IPS-18c (cell line): ENCODE measurements around the gene GARNL3.

Source experiments
- H3K4me3 ChIP-seq: 2 replicates; pipeline ENCODE4 v1.7.0; 2013; ENCODE audit warnings: low read depth, mild to moderate bottlenecking, low read length, moderate library complexity; ENCODE audit not compliant: insufficient read depth
- H3K9me3 ChIP-seq: one replicate; pipeline ENCODE4 v1.6.1; 2013; ENCODE audit warnings: mild to moderate bottlenecking, low read length, moderate library complexity; ENCODE audit not compliant: control insufficient read depth, insufficient read depth

Gene GARNL3

DNA sequence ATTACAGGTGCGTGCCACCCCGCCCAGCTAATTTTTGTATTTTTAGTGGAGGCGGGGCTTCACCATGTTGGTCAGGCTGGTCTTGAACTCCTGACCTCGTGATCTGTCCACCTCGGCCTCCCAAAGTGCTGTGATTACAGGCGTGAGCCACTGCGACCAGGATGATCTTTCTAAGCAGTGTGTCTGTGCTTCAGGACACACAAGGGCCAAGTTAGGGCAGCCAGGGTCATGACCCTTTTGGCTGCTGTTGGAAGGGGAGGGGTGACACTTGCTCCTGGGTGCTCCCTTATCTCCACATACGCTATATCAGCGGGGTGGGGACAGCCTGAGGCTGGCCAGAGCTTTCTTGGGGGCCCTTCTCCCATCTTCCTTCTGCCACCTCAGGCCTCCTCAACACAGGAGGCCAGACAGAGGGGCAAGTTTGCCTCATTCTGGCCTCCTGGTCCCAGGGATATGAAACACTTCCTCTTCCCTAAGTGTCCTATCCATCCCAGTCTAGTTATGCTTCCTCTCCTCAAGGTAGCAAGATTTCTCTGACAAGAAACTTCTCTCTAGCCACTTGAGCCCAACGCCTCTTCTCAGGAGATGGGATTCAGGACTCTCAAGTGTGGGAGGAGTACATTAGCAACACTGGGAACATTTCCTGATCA, 157.7 kb downstream of the GARNL3 start:
- no peak overlapping the region for H3K4me3 ChIP-seq
- H3K9me3 ChIP-seq = no peaks in the 10 kb centered on the region

DNA sequence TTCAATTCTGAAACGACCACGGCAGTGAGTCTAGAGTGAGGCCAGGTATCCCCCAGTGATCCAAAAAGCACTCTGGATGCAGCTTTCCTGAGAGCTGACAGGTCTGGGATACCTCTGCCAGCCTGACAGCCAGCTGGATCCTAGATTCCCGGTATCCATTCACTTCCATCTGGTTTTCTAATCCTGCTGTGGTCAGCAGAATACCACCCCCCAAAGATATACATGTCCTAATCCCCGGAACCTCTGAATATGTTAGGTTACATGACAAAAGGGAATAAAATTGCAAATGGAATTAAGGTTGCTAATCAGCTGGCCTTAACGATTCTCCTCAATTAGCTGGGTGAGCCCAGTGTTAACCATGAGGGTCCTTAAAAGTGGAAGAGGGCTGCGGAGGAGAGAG, 158.2 kb downstream of the GARNL3 start:
- Histone ChIP-seq H3K9me3 (no peaks in the 10 kb centered on the region), H3K4me3 (peak overlapping the region; percentile 99)

DNA sequence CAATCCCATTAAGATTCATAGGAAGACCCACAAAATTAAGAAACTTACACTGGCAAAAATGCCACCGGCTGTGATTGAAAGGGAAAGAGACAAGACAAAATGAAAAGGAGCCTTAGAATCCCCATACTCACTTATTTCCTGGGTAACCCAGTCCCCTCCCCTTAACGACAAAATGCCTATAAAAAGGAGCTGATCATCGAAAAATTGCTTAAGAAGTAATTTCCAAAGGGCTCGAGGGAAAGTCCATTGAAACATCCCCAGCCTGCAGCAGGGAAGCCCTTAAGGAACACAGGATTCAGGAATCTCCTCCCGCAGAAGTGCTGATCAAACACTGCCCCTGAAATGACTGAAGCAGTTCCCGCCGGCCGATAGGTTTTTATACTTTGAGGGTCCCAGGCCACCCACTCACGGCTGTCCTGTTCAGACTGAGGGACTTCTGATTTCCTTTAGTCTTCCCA, 158.9 kb downstream of the GARNL3 start:
- Histone ChIP-seq H3K9me3 (no peaks in the 10 kb centered on the region), H3K4me3 (peak overlapping the region; percentile 99)

DNA sequence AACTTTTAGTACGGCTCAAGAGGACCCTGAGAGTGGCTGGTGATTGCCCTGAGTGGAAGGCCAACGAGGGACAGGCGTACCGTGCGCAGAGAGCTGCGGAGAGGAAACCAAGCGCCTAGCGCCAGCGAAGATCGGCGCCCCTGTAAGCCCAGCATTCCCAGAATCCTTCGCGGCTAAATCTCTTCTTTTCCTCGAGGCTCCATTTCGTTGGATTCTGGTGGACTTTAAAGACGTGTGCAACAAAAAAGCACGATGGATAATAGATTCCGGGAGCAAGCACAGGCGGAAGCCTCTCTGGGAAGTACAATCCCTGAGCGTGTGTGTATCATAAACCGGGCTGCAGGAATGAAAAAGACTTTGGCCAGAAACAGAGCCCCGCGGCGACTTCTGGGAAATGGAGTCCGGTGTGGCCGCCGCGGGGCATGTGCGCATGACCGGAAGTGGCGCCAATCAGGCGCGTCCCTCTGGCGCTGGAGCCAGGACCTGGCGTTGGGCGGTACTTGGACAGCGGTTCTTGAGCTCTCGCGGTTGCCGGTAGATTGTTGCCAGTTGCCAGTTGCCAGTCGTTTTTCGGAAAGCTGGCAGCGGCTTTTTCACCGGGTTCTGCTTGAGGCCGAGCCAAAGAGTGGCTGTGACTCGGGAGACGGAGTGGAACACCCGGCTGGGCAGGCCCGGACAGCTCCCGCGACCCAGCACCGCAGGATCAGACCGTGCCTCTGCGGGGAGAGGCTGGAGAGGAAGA, 159.5 kb downstream of the GARNL3 start, which contains the start of gene ZNF79:
TSS of gene ZNF79 (plus strand) at position 449 of the 742 bp plus-strand sequence. CDS start 406 bp downstream, outside the sequence.
- peak within 1 kb of the TSS; percentile 99 for H3K4me3 ChIP-seq
- no peaks in the 10 kb centered on the region for H3K9me3 ChIP-seq

DNA sequence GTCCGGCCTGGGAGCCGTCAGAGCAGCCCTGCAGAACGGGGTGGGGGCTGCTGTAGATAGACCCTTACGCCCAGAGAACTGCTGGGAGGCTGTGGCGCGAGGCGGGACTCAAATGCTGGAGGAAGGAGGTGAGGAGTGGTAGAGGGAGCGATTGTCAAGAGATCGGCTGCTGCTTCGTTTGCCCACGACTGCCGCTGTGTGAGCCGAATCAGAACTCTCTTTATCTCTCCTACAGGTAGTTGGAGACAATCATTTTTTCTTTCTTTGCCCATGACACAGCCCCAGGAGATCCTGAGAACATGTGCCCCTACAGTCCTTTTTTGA, 160.1 kb downstream of the GARNL3 start:
- H3K4me3 ChIP-seq = peak overlapping the region; percentile 99

DNA sequence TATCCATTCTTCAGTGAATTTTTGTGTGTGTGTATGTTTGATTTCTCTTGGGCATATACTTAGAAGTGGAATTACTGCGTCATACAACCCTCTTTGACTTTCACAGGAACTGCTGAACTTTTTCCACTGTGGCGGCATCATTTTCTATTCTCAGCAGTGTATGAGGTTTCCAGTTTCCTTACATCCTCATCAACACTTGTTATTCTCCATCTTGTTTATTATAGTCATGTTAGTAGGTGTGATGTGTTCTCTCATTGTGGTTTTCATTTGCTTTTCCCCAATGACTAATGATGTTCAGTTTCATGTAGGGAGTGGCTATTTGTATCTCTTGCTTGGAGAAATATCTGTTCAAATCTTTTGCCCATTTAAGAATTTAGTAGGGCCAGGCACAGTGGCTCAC, 162.2 kb downstream of the GARNL3 start:
- no peaks in the 10 kb centered on the region for H3K9me3 ChIP-seq

More for the DNA sequence above, 160.1 kb downstream of the GARNL3 start:
- H3K9me3 ChIP-seq = no peaks in the 10 kb centered on the region

DNA sequence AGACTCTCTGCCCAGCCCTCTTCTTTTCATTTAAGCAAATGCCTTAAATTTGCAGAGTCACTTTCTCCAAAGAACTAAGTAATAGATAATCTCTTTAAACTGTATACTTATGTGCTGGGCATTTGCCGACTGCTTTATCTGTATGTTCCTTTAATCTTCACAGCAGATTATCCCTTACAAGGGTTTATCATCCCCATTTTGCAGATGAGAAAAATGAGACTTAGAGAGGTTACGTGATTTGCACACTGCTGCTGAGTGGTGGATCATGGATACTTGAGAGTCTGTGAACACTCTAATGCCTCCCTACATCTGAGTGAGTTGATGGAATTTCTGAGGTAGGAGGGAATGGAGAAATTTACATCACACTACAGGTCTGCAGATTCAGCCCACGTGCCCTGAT, 163.8 kb downstream of the GARNL3 start:
- H3K4me3 ChIP-seq = no peak overlapping the region

More for the DNA sequence above, 162.2 kb downstream of the GARNL3 start:
- H3K4me3 ChIP-seq = no peak overlapping the region

DNA sequence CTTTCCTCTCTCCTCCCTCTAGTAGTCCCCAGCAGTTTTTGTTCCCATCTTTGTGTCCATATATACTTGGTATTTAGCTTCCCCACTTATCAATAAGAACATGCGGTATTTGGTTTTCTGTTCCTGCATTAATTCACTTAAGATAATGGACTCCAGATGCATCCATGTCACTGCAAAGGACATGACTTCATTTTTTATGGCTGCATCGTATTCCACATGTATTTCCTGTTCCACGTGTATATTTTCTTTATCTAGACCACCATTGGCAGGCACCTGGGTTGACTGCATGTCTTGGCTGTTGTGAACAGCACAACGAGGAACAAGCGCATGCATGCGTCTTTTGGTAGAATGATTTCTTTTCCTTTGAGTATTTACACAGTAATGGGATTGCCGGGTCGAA, 165.8 kb downstream of the GARNL3 start:
- no peaks in the 10 kb centered on the region for H3K9me3 ChIP-seq
- H3K4me3 ChIP-seq = no peak overlapping the region

More for the DNA sequence above, 163.8 kb downstream of the GARNL3 start:
- no peaks in the 10 kb centered on the region for H3K9me3 ChIP-seq

DNA sequence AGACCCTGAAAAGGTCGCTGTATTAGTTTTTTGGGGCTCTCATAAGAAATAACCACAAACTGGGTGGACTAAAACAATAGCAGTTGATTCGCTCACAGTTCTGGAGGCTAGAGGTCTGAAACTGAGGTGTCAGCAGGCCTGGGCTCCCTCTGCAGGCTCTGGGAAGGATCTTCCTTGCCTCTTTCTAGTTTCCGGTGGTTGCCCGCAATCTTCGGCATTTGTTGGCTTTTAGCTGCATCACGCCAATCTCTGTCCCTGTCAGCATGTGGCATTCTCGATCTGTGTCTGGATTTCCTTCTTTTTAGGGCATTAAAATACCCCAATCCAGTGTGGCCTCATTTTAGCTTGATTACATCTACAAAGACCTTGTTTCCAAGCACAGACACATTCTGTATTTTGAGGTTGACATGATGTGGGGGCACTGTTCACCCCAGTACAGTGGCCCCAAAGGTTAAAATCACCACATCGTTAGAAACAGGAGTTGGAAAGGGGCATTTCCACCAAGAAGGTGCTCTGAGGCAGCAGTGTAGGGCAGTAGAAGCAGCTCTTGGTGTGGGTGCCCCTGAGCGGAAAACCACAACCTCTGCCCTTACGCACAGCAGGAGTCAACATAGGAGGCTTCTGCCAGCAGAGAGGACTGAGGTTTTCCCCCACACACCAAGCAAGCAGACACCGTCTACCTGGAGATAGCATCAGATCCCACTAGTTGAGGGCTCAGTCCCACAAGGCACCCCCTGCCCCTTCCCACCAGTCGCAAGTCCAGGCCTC, 173.1 kb downstream of the GARNL3 start:
- Histone ChIP-seq H3K4me3 (no peak overlapping the region), H3K9me3 (no peaks in the 10 kb centered on the region)

DNA sequence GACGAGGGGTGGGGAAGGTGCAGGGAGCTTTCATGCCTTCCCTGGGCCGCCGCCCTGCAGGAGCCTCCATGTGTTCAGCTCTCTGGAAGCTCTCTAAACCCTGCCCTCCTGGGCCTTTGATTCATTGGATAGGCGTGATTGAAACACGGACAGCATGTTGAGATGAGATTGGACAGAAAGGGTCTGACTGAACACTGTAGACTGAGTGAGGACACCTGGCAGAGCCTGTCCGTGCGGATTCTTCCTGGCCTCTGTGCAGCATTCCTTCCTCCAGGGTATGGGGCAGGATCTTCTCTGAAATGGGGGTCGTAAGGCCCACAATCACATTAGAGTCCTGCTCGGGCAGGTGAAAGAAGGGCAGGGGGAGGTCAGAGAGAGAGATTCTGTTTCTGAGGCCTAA, 173.8 kb downstream of the GARNL3 start:
- no peaks in the 10 kb centered on the region for H3K9me3 ChIP-seq
- H3K4me3 ChIP-seq = no peak overlapping the region
